Measurements from ENCODE around the gene KLHL29. TPM values are rescaled to one million over a fixed set of nuclear protein-coding genes. Genes with fewer than 3 reads are reported as not detected.

KLHL29 gene
- total RNA-seq, 4 donors from 2014 or later = 7.6 to 15.3 (median 8.4) TPM

DNA sequence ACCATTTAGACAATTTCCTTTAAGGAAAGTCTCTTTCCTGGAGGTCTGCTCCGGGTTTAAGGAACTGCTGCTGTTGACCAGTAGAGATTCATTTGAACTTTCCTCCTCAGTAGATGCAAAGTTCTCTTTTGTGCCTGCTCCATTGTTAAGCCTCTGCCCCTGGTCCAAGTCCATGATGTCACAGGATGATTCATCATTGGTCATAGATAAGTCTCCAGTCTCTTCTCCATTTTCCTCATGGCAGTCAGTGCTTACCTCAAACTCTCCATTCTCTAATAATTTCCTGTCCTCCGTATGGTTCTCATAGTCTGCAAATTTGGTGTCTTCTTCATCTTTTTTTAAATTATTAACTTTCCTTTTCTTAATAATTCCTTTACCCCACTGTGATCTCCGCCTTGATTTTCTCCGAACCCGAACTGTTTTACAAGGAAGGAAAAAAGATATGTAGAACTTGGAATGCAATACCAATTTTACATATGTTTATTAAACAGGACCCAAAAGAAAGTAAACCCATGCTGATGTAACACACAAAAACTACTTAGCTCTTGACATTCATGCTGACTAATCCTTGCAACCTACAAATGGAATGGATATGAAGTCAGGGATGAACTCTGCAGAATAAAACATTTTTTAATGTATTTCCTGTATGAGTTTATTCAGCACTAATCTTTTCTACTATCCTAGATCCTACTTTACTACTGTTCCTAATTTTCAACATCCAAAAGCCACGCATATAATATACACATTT, 372.9 kb downstream of the KLHL29 start:
- TF ChIP-seq CTCF (IDR thresholded peaks at IDR 0.05; ENCODE audit: low read depth) = no peak
